Transverse colon (tissue), 4 donors: Measurements from ENCODE around the gene SLC37A4. TPM values are rescaled to one million over a fixed set of nuclear protein-coding genes. Genes with fewer than 3 reads are reported as not detected.
"Not testable (repeated sequence)": the region's sequence is repeated elsewhere in the genome, so short reads cannot be mapped to it uniquely, and the experiment has no call there.

ENCODE experiments used
- DNase-seq: peaks from one replicate; pipeline ENCODE4 v3.0.0-alpha.2; 2019
- H3K27ac ChIP-seq, 4 donors: fragments of 200-600 bp; sonication (generic); 2 replicates each; pipeline ENCODE4 v1.5.1; 2016 to 2018; ENCODE audit warnings: inconsistent platforms in 4 of 4
- H3K27me3 ChIP-seq: fragments of 200-600 bp; sonication (generic); 2 replicates; pipeline ENCODE4 v1.5.1; 2017; ENCODE audit warnings: inconsistent platforms
- H3K36me3 ChIP-seq, 4 donors: fragments of 200-600 bp; sonication (generic); 2 replicates each; pipeline ENCODE4 v1.5.1; 2017 to 2019; ENCODE audit warnings: inconsistent platforms in 4 of 4
- H3K4me1 ChIP-seq, 4 donors: fragments of 200-600 bp; sonication (generic); 2 replicates each; pipeline ENCODE4 v1.5.1; 2017 to 2020; ENCODE audit warnings: inconsistent platforms in 4 of 4
- H3K4me3 ChIP-seq, 4 donors: fragments of 200-600 bp; sonication (generic); 1 replicate in 1 of 4; 2 replicates in 3 of 4; pipeline versions ENCODE4 v1.5.1 to v1.6.1; 2017 to 2019; ENCODE audit warnings: inconsistent platforms in 4 of 4
- H3K9me3 ChIP-seq, 2 donors: fragments of 200-600 bp; sonication (generic); 2 replicates each; pipeline ENCODE4 v1.5.1; 2017 to 2019; ENCODE audit warnings: inconsistent platforms in 2 of 2
- EP300 ChIP-seq: sonication (generic); formaldehyde crosslinking; IDR thresholded peaks from one replicate; pipeline ENCODE4 v1.6.1; 2017; ENCODE audit warnings: antibody characterized with exemption, low read depth
- POLR2A ChIP-seq: fragments of 450-650 bp; IDR thresholded peaks from one replicate; pipeline ENCODE4 v1.6.1; 2016; ENCODE audit warnings: antibody characterized with exemption, mild to moderate bottlenecking, moderate library complexity
- POLR2AphosphoS5 ChIP-seq, 3 donors: sonication (generic); formaldehyde crosslinking; IDR thresholded peaks; one replicate each; pipeline ENCODE4 v1.6.1; 2016; ENCODE audit warnings: antibody characterized with exemption in 3 of 3
- WGBS, 2 donors: methylation state at CpG; one replicate each; pipeline ENCODE4 v1.1.5; 2018; ENCODE audit warnings: low coverage in 1 of 2; 5-methylcytosine and 5-hydroxymethylcytosine counted together
- in situ Hi-C, 4 donors: fragments of 200-750 bp; cut with MboI; loops; one replicate each; pipeline versions ENCODE4 v1.15.0 to v1.15.1; 2017; ENCODE audit warnings: low sequenced_read_pairs in 3 of 4, low pct_ligation_motif_present in 1 of 4, low pct_unique_long_range_greater_than_20kb in 1 of 4
- intact Hi-C: fragments of 100-400 bp; cut with DNase I; formaldehyde crosslinking; loops from one replicate; pipeline ENCODE4 v1.15.1; 2023; ENCODE audit warnings: low total_unique reads
- total RNA-seq, 4 donors: library from RNA; depleted of rRNA; stranded (reverse); fragments of >200 nt; gene quantifications; one replicate each; pipeline ENCODE4 v1.1.0, GENCODE V29; 2016
- TF ChIP-seq, protein P1 (sequence below), 5 experiments: fragments of 200-600 bp in 3 of 5; fragments of 450-650 bp in 2 of 5; sonication (generic) in 3 of 5; IDR thresholded peaks; 1 replicate in 2 of 5; 2 replicates in 3 of 5; pipeline ENCODE4 v1.5.1; 2016 to 2017; ENCODE audit warnings: antibody characterized with exemption in 5 of 5, inconsistent platforms in 3 of 5, mild to moderate bottlenecking in 2 of 5, moderate library complexity in 1 of 5

SLC37A4 gene
- total RNA-seq, 4 donors from 2014 or later = 34.0 to 88.3 (median 81.2) TPM

DNA sequence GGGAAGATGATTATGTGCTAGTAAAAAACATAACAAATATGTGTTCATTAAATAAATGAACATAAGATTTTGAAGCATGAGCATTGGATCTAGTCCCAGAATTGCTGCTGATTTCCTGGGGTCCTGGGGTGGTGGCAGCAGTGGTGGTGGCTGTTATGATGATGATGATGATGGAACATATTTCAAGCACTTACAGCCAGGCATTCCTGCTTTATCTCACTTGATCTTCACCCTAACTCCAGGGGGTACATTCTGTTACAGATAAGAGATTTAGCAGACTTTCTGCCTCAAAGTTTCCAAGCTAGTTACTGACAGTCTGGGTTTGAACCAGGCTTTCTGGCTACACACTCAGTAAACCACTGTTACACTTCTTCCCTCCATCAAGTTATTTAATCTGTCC is 6.9 kb downstream of the SLC37A4 start:
- DNase-seq = no peak
- H3K27ac ChIP-seq = no peak overlapping the region
- no peak for TF ChIP-seq POLR2AphosphoS5 (IDR thresholded peaks at IDR 0.05)
- TF ChIP-seq, protein P1, sequence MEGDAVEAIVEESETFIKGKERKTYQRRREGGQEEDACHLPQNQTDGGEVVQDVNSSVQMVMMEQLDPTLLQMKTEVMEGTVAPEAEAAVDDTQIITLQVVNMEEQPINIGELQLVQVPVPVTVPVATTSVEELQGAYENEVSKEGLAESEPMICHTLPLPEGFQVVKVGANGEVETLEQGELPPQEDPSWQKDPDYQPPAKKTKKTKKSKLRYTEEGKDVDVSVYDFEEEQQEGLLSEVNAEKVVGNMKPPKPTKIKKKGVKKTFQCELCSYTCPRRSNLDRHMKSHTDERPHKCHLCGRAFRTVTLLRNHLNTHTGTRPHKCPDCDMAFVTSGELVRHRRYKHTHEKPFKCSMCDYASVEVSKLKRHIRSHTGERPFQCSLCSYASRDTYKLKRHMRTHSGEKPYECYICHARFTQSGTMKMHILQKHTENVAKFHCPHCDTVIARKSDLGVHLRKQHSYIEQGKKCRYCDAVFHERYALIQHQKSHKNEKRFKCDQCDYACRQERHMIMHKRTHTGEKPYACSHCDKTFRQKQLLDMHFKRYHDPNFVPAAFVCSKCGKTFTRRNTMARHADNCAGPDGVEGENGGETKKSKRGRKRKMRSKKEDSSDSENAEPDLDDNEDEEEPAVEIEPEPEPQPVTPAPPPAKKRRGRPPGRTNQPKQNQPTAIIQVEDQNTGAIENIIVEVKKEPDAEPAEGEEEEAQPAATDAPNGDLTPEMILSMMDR (IDR thresholded peaks at IDR 0.05) = no peak
- no peak for TF ChIP-seq EP300
- in situ Hi-C loops = no loop called here
- intact Hi-C loops = no loop called here
- H3K36me3 ChIP-seq = peaks cover 0 to 10% (median 2%) of the 10 kb centered on the region in 4 donors
- H3K27me3 ChIP-seq = no peaks in the 10 kb centered on the region
- H3K9me3 ChIP-seq = no peaks in the 10 kb centered on the region
- H3K4me1 ChIP-seq = peaks cover 19 to 72% (median 55%) of the 10 kb centered on the region in 4 donors
- H3K4me3 ChIP-seq = no peak overlapping the region

DNA sequence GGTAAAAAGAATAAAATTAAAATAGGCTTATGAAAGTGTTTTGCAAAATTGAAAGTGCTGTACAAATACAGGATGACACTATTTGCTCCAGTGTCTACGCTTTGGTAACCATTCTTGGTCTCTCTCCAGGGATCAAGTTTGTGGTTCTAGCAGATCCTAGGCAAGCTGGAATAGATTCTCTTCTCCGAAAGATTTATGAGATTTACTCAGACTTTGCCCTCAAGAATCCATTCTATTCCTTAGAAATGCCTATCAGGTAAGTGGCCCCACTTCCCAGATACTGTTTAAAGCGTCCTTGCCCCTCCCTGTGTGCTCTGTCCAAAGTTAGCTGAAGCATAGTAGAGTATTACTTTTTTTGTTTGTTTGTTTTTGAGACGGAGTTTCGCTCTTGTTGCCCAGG is 9.0 kb downstream of the SLC37A4 start:
- TF ChIP-seq EP300 (no peak), POLR2AphosphoS5 (IDR thresholded peaks at IDR 0.05) (no peak), POLR2A (no peak)
- TF ChIP-seq, protein P1 (IDR thresholded peaks at IDR 0.05) = no peak
- in situ Hi-C loops = no loop called here
- 58% methylated on average over 4 to 5 of the region's 5 CpGs for WGBS, 2 donors
- Histone ChIP-seq H3K27me3 (no peaks in the 10 kb centered on the region), H3K9me3 (no peaks in the 10 kb centered on the region), H3K4me1 (peaks cover 24 to 60% (median 45%) of the 10 kb centered on the region in 4 donors), H3K4me3 (peak overlapping the region in 1 of 4 donors; percentile 0), H3K27ac (peak overlapping the region; percentile 59 to 95 (median 80)), H3K36me3 (peaks cover 0 to 10% (median 2%) of the 10 kb centered on the region in 4 donors)
- no peak for DNase-seq
- intact Hi-C loops = no loop called here

DNA sequence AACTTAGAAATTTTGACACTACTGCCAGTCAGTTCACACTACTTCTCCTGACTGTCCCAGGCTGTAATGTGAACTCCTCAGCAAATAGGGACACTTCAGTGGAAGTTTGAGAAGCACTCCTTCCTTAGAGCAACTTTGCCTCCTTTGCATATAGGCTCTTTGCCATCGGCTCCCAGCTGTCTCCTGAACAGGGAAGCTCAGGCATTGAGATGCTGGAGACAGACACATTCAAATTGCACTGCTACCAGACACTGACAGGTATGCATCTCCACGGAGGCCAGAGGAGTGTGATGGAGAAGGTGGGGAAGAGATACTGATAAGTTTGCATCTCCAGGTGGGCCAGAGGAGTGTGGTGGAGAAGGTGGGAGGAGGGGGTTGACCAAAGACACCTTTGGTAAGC is 10.7 kb downstream of the SLC37A4 start:
- DNase-seq = no peak
- no peaks in the 10 kb centered on the region for H3K9me3 ChIP-seq
- in situ Hi-C loops (no loop called here), intact Hi-C loops (no loop called here)
- TF ChIP-seq POLR2AphosphoS5 (IDR thresholded peaks at IDR 0.05) = no peak
- no peak for TF ChIP-seq POLR2A
- peak overlapping the region; percentile 88 to 96 (median 95) for H3K27ac ChIP-seq
- H3K4me3 ChIP-seq = peak overlapping the region in 3 of 4 donors; percentile 85 to 99 (median 88)
- 25 to 29% methylated on average over 1 to 2 of the region's 2 CpGs for WGBS, 2 donors
- no peaks in the 10 kb centered on the region for H3K27me3 ChIP-seq
- peaks cover 0 to 24% (median 8%) of the 10 kb centered on the region in 4 donors for H3K36me3 ChIP-seq
- H3K4me1 ChIP-seq = peaks cover 27 to 71% (median 54%) of the 10 kb centered on the region in 4 donors

DNA sequence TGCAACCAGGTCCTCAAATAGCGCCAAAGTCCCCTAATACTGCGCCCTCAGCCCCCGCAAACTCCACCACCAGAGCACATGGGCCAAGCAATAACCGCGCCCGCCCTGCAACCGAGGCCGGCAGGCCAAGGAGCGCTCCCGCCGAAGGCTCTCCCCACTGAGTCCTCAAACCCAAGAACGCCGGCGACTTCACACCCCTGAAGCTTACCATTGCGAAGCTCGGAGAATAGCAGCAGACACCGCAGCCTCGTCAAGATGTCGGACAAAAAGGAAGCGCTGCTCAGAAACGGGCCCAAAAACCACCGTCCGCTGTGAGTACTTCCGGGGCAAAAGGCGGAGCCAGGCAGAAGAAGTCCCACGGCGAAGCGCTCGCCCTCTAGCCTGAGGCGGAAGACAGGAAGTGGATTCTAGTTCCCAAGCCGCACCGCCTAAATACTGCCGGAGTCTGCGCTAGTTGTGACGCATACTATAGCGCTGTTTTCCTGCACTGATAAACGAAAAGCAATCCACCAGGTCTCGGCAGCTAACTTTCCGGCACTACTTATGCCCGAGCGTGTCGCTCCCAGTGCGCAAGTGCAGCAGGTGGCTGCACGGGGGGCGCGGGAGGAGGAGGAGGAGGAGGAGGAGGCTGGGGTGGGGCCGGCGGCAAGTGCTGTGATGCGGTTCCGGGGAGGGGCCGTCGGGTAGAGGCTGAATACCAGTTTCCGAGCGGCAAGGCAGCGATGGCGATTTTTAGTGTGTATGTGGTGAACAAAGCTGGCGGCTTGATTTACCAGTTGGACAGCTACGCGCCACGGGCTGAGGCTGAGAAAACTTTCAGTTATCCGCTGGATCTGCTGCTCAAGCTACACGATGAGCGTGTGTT is 12.4 kb downstream of the SLC37A4 start, which contains the start of the genes RPS25 and TRAPPC4:
Gene RPS25, minus strand, starts transcription at position 270 of the 865 bp plus-strand sequence. Its CDS starts 59 bp downstream, at position 211.
Gene TRAPPC4, plus strand, starts transcription at position 693 of the 865 bp plus-strand sequence. Its CDS starts 30 bp downstream, at position 723.
- Histone ChIP-seq H3K4me3 (peak within 1 kb of the TSS; percentile 62 to 99 (median 86)), H3K27me3 (no peaks in the 10 kb centered on the region), H3K4me1 (peaks cover 27 to 61% (median 50%) of the 10 kb centered on the region in 4 donors), H3K27ac (peak within 1 kb of the TSS; percentile 88 to 96 (median 95)), H3K36me3 (peaks cover 0 to 29% (median 14%) of the 10 kb centered on the region in 4 donors), H3K9me3 (no peaks in the 10 kb centered on the region)
- intact Hi-C loops (no loop called here), in situ Hi-C loops (no loop called here)
- WGBS, 2 donors = 1% methylated on average over 58 of the region's 63 CpGs; no CpG with 5 or more reads in 1 of the 2 donors
- peak; percentile 96 for DNase-seq
- TF ChIP-seq EP300 = no peak
- TF ChIP-seq, protein P1 (IDR thresholded peaks at IDR 0.05) = no peak
- TF ChIP-seq POLR2AphosphoS5 (IDR thresholded peaks at IDR 0.05) = peak; percentile 89 to 91 (median 89)
- peak; percentile 83 for TF ChIP-seq POLR2A

DNA sequence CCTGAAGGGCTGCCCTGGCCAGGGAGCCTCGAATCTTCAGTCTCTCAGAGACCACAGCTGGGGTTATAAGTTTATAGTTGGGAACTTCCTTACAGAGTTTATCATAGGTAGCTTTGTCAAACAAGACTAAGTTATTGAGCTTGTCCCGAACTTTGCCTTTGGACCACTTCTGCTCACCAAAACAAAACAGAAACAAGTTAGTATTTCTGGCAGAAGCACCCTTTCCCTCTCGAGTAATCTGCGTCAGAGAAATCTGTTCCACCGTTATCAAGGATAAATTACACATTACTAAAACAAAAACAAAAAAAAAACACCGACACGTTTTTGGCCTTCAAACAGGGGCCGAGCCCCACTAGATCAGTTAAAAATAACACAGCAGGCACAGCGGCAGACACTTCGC is 13.3 kb downstream of the SLC37A4 start:
- peak overlapping the region; percentile 62 to 99 (median 86) for H3K4me3 ChIP-seq
- DNase-seq, in situ Hi-C loops, intact Hi-C loops, H3K27me3 ChIP-seq, H3K9me3 ChIP-seq: not testable (repeated sequence)
- peaks cover 27 to 54% (median 49%) of the 10 kb centered on the region in 4 donors for H3K4me1 ChIP-seq
- 0 to 3% methylated on average over 6 to 10 of the region's 10 CpGs for WGBS, 2 donors
- peaks cover 0 to 38% (median 13%) of the 10 kb centered on the region in 4 donors for H3K36me3 ChIP-seq
- peak overlapping the region; percentile 88 to 96 (median 95) for H3K27ac ChIP-seq
